ENCODE measurements around the gene SPINK7.

Gene SPINK7

DNA sequence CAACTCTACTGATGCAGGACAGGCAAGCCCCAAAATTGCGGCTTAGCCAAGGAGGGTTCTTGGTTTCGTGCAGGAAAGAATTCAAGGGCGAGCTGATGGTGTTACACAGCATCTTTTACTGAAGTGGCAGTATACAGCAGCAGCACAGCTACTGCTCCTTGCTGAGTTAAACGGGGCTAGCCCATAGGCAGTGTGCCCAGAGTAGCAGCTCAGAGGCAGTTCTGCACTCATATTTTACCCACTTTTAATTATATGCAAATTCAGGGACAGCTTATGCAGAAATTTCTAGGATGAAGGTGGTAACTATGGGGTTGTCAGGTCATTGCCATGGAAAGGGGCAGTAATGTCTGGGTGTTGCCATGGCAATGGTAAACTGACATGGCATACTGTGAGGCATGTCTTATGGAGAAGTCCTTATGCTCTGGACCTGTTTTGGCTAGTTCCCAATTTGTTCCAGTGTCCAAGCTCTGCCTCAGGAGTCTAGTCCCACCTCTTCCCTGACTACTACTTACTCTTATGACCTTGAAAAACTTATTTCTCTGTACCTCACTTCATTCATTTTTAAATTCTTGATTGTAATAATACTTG, 21.1 kb downstream of the SPINK7 start:
- no peak for DNase-seq (ENCODE audit: low spot score)
- TF ChIP-seq CTCF (conservative IDR thresholded peaks at IDR 0.05; ENCODE audit: low read depth), result no peak
- ChIA-PET CTCF (no interaction called here), POLR2A (ENCODE audit: low non-redundant PET) (no interaction called here)
- no peak overlapping the region for H3K27ac ChIP-seq

GRCh38 chr5:148335259-148335658, 23.0 kb downstream of the SPINK7 start, which contains the start of gene SPINK9:
SPINK9 (plus strand) TSS chr5:148335559; CDS start chr5:148335614, 55 bp downstream.
- no peak within 1 kb of the TSS for H3K27ac ChIP-seq
- ChIA-PET POLR2A (ENCODE audit: low non-redundant PET) (no interaction called here), CTCF (interaction anchor here (0.5 to 1.3 kb wide), 2 partner anchors 12 to 155 kb away, joined by 3 read pairs; no protein-coding TSS in a partner anchor)
- TF ChIP-seq CTCF (conservative IDR thresholded peaks at IDR 0.05; ENCODE audit: low read depth), result no peak
- no peak for DNase-seq (ENCODE audit: low spot score)

- no peak for DNase-seq (ENCODE audit: low spot score)
- POLR2A ChIA-PET (ENCODE audit: low non-redundant PET), result no interaction called here
- TF ChIP-seq CTCF (conservative IDR thresholded peaks at IDR 0.05; ENCODE audit: low read depth), result no peak
- H3K27ac ChIP-seq, result no peak overlapping the region
- CTCF ChIA-PET, result interaction anchor here (0.7 kb wide), 1 partner anchor 9 kb away, joined by 3 read pairs; no protein-coding TSS in a partner anchor
Measured at GRCh38 chr5:148336704-148337435, 24.6 kb downstream of the SPINK7 start.

GRCh38 chr5:148342371-148343045, 30.3 kb downstream of the SPINK7 start:
- CTCF ChIA-PET, result interaction anchor here (0.8 to 1.0 kb wide), 2 partner anchors 28 to 33 kb away, joined by 3 to 5 read pairs; no protein-coding TSS in a partner anchor
- H3K27ac ChIP-seq, result no peak overlapping the region
- no peak for TF ChIP-seq CTCF (conservative IDR thresholded peaks at IDR 0.05; ENCODE audit: low read depth)
- DNase-seq (ENCODE audit: low spot score), result no peak
- POLR2A ChIA-PET (ENCODE audit: low non-redundant PET), result interaction anchor here (0.7 kb wide), 1 partner anchor 10 kb away, joined by 3 read pairs; no protein-coding TSS in a partner anchor

GRCh38 chr5:148343046-148343407, 30.8 kb downstream of the SPINK7 start:
- TF ChIP-seq CTCF (conservative IDR thresholded peaks at IDR 0.05; ENCODE audit: low read depth), result no peak
- POLR2A ChIA-PET (ENCODE audit: low non-redundant PET), result no interaction called here
- peak; percentile 87 for DNase-seq (ENCODE audit: low spot score)
- H3K27ac ChIP-seq, result peak overlapping the region; percentile 65
- CTCF ChIA-PET, result interaction anchor here (0.8 to 1.0 kb wide), 2 partner anchors 29 to 32 kb away, joined by 3 to 5 read pairs; no protein-coding TSS in a partner anchor

Measured in RWPE1 (cell line).